ENCODE measurements around the gene ZC3H14.

The ZC3H14 gene

DNA sequence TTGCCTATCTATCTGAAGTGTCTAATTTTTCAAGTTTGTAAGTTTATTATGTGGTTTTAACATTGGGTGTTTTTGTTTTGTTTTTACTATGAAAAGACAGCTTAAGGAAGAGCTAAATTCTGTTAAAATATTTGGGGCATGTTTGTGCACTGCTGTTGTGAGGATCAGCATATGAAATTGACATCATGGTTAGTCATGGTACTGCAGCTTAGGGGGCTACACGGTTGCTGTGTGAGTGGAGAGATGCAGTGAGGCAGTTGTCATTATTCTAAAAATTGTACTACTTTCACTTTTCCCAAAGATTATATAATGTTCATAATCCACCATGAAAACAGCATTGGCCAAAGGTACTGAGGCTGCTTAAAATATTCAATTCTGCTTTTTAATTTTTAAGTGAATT, 49.0 kb downstream of the ZC3H14 start:
- DNase-seq (ENCODE audit: low read depth) = no peak

- DNase-seq (ENCODE audit: low read depth) = no peak
Measured at GRCh38 chr14:88612981-88613380, 50.1 kb downstream of the ZC3H14 start.

- no peak for DNase-seq (ENCODE audit: low read depth)
Measured at GRCh38 chr14:88613552-88614010, 50.7 kb downstream of the ZC3H14 start.

DNA sequence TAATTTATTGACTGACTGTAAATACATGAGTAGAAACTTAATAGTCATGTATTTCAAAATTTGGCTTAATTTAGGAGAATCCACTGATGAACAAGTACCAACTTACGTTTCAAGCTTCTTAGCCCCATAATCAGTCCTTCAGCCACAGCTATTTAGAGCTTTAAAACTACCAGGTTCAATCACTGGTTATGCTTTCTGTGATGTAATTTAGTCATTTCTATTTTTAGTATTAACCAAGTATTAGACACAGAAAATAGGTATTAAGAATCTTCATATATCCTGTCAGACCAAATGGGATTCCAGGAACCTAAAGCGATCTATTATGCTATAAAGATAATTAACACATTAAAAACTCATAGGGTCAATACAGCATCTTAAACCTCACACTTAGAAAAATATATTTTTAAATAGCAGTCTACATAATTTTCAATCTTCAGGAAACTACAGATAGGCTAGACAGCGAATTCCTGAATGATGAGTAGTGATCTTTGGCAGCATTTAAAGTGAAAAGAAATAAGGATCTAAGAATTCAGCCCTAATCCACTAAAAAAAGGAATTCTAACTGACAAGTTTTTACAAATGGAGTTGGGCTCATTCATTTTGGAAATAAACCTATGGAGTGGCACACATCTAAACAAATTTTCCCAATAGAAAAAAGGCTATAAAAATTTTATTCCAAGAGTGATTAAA, 51.5 kb downstream of the ZC3H14 start:
- no peak for DNase-seq (ENCODE audit: low read depth)

DNA sequence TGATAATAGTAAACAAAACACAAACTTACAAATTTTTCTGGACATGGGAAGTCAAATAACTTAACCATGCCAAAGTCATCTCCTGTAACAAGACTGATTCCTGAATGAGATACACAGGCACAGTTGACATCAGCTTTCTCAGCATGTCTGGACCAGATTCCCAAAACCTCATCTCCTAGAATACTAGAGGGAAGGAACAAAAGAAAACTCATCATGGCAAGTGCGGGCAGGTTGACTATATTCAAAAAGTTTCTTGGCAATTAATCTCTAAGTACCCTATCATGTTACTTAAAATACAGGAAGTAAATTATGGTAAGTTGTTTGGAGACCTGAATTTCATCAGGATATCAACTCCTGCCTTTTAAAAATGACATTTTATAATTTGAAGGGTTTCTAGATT, 53.9 kb downstream of the ZC3H14 start:
- no peak for DNase-seq (ENCODE audit: low read depth)

DNA sequence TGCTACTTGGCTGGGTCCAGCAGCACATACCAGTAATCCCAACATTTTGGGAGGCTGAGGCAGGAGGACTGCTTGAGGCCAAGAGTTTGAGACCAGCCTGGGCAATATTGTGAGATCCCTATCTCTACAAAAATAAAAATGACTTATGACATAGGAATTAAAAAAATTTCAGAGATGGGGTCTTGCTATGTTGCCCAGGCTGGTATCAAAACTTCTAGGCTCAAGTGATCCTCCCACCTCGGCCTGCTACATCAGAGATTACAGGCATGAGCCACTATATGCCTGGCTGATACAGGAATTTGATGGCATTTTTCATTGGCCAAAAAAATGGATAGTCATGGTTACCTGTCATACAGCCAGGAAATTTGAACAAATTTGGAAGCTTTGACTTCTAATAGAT, 54.6 kb downstream of the ZC3H14 start:
- no peak for DNase-seq (ENCODE audit: low read depth)

DNA sequence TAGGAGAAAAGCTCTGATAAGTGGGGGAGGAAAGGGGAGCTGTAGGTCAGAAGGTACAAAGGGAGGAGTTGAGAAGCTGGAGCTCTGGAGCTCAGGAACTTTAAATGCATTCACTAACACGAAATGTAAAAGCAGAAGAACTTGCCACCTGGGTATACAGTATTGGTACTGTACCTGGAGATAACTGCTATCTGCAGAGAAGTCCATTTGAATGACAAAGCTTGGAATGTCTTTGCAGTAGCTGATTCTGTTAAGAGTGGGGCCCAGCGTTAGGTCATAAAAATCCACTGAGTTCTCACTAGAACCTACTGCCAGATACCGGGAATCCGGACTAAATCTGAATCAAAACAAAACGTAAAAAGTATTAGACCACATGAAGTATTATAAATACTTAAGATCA, 55.6 kb downstream of the ZC3H14 start:
- DNase-seq (ENCODE audit: low read depth) = no peak

GRCh38 chr14:88621100-88621499, 58.3 kb downstream of the ZC3H14 start:
- DNase-seq (ENCODE audit: low read depth) = no peak

DNA sequence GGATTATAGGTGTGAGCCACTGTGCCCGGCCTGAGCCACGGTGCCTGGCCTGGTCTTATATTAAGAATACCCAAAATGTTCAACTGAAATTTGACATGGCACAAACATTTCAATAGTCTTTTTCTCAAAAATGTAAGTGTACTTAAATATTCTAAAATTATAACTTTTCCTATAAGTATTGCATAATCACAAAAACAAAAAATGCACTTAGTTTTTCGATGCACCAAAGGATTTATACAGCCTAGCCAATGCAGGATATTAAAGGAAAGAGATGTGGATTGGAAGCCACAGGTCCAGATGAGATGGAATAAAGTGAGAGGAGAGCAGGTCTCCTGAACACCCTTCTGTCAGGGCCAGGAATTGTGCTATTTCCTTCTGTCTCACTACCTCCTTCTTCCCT, 62.8 kb downstream of the ZC3H14 start:
- DNase-seq (ENCODE audit: low read depth) = no peak

DNA sequence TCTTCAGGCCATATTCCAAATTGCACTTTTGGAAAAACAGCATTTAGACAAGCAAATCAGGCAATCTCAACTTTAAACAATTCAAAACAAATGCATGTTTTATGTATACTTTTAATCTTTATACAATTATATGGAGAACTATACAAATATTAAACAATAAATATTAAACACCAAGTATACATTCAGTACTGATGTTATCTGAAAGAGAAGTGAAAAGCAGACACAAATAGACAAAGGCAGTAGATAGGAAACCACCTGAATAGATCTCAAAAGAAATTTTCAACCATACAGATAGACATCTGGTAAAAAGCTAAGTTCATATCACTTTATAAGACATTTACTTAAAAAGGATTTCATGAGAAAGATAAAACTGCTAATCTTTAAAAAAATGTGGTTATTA, 65.2 kb downstream of the ZC3H14 start:
- DNase-seq (ENCODE audit: low read depth) = no peak

DNA sequence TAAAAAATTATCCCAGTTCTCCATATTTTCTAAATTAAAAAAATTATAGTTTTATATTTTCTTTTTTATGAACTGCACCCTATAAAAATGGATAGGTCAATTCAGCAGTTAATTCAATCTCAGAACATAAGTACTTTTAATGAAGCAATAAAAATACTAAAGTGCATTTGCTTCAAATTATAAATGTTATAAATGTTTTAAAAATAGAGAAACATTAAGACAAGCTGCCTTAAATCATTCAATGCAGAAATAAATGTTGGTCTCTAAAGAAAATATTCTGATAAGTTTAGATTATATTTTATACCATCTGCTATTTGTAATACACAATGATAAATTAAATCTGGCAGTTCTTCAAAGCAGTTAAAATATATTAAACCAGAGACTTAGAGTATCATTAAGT, 65.6 kb downstream of the ZC3H14 start:
- no peak for DNase-seq (ENCODE audit: low read depth)

- DNase-seq (ENCODE audit: low read depth) = no peak
Measured at GRCh38 chr14:88630565-88630964, 67.7 kb downstream of the ZC3H14 start.

- DNase-seq (ENCODE audit: low read depth) = no peak
Measured at GRCh38 chr14:88631091-88631490, 68.3 kb downstream of the ZC3H14 start.

DNA sequence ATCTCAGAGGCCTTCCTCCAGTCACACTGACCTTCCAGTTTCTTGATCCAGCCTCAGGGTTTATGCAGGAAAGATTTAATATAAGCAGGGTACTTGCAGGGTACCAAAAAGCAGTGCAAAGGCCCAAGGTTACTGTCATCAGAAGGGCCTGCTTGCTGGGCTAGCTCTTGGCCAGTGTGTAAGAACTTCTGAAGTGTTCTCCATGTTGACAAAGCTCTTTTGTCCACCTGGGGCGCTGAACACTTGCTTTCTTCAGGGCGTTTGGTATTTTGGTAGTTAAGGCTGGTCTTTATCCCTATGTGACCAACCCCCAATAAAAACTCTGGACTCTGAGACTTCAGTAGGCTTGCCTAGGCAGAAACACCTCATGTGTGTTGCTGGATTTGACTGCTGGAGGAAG, 69.7 kb downstream of the ZC3H14 start:
- DNase-seq (ENCODE audit: low read depth) = no peak

- no peak for DNase-seq (ENCODE audit: low read depth)
Measured at GRCh38 chr14:88639221-88639620, 76.4 kb downstream of the ZC3H14 start.

DNA sequence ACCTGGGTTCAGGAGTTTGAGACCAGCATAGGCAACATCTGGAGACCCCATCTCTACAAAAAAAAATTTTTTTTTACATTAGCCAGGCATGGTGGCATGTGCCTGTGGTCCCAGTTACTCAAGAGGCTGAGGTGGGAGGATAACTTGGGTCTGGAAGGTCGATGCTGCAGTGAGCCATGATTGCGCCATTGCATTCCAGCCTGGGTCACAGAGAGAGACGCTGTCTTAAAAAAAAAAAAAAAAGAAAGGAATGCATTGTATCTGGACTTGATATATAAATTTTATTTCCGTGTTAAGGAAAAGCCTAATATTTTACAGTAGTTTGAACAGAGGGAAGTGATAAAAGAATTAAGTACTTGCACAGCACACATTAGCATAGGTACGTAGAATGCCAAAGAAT, 97.2 kb downstream of the ZC3H14 start:
- DNase-seq (ENCODE audit: low read depth) = no peak

- peak; percentile 11 for DNase-seq (ENCODE audit: low read depth)
Measured at GRCh38 chr14:88667555-88668273, 104.9 kb downstream of the ZC3H14 start.

- no peak for DNase-seq (ENCODE audit: low read depth)
Measured at GRCh38 chr14:88668448-88669116, 105.7 kb downstream of the ZC3H14 start.

DNA sequence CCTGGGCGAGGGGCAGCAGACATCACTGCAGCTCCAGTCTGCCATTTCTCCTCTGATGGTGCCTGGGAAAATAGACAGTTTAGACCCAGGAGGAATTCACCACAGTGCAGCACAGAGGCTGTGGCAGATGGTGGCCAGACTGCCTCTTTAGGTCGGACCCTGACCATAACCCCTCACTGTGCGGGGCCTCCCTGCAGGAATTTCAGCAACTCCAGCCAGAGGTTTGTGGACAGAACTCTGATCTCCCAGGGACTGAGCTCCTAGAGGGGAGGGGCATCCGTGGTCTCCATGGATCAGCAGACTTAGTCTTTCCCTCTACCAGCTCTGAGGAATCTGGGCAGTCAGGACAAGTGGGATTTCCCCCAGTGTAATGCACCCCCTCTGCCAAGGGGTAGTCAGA, 106.5 kb downstream of the ZC3H14 start:
- no peak for DNase-seq (ENCODE audit: low read depth)

All from activated gamma-delta T cell treated with anti-CD3 and anti-CD28 coated beads, Interleukin-2, amount 50 U/mL, for 16 hours (primary cell).